Right renal pelvis (tissue), 4 donors: ENCODE data around the gene APC2. TPM values are rescaled to one million over a fixed set of nuclear protein-coding genes. Genes with fewer than 3 reads are reported as not detected.
"Not testable (repeated sequence)": the region's sequence is repeated elsewhere in the genome, so short reads cannot be mapped to it uniquely, and the experiment has no call there.

ENCODE experiments used
- DNase-seq, 4 donors: peaks; one replicate each; pipeline ENCODE4 v3.0.0-alpha.2; 2013; ENCODE audit warnings: low read depth in 4 of 4, low spot score in 3 of 4, missing footprints in 1 of 4
- polyA plus RNA-seq, 4 donors: library from polyadenylated mRNA; unstranded; fragments of 120-200 nt; gene quantifications; one replicate each; pipeline ENCODE4 v1.2.1, GENCODE V29; 2013; ENCODE audit not compliant: insufficient read length in 4 of 4

APC2 gene
- polyA plus RNA-seq, 4 donors = 0.97 to 1.8 (median 1.5) TPM

GRCh38 chr19:1475751-1476437, 26.0 kb downstream of the APC2 start:
- DNase-seq = no peak

GRCh38 chr19:1477056-1477455, 27.1 kb downstream of the APC2 start:
- not testable (repeated sequence) for DNase-seq

DNA sequence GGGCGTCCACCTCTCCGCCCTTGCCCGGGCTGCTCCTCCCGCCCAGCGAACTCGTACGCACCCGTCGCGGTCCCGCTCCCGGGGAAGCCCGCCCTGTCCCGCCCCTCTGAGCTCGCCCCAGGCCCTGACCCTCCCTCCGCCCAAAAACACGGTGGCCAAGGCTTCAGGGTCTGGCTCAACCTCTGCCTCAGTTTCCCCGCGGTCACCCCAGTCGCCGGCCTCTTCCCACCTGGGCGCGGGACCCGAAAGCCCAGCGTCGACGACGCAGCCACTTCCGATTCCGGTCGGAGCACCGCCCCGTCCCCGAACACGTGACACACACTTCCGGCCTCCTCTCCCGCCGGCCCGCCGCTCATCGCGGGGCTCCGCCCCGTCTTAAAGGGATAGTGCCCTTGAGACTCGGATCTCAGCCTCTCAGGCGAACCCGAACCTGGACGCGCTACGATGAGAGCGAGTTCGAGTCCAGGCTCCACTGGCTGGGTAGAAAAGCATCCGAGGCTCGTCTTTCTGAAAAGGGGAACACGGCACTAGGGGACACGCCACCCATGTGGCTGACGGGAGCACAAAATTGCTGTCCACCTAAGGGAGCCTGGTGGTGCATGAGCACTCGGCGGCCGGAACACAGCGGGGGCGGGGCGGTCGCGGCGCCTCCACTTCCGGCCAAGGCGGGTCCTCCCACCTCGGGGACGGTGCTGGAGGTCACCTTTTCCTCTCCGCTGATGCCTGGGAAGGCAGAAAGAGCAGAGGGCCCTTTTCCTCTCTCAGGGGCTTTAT, 29.2 kb downstream of the APC2 start, which contains the start of gene C19orf25:
Gene C19orf25, minus strand, starts transcription at position 282 of the 774 bp plus-strand sequence. CDS start 312 bp downstream, outside the sequence.
- peak; percentile 84 to 87 (median 86) for DNase-seq

DNA sequence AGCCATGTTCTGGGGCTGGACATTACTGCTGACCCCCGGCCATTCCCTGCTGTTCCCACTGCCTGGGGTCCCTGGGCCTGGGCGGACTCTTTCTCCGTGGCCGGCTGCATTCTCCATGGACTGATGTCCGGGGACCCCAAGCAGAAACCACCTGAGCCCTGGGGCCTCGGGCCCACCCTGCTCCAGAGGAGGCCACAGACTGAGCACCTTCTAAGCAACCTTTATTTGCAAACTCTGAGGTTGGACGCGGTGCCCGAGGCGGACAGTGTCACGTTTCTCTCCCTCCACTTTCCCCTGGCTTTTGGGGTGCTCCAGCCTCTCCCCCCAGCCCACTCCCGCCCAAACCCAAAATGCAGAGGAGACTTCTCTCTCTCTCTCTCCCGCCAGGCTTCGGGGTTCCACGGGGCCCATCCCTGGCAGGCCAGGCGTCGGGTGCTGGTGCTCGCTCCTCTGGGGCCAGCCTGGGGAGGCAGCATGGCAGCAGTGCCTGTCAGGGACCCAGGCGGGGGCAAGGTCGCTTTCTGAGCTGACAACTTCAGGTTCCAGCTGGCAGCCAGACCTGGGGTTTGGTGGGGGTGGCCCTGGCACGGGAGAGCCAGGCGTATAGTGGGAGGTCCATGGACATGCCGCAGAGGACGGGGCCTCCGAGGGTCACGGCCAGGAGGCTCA, 31.4 kb downstream of the APC2 start:
- no peak for DNase-seq

GRCh38 chr19:1481893-1482360, 32.0 kb downstream of the APC2 start:
- DNase-seq = no peak

DNA sequence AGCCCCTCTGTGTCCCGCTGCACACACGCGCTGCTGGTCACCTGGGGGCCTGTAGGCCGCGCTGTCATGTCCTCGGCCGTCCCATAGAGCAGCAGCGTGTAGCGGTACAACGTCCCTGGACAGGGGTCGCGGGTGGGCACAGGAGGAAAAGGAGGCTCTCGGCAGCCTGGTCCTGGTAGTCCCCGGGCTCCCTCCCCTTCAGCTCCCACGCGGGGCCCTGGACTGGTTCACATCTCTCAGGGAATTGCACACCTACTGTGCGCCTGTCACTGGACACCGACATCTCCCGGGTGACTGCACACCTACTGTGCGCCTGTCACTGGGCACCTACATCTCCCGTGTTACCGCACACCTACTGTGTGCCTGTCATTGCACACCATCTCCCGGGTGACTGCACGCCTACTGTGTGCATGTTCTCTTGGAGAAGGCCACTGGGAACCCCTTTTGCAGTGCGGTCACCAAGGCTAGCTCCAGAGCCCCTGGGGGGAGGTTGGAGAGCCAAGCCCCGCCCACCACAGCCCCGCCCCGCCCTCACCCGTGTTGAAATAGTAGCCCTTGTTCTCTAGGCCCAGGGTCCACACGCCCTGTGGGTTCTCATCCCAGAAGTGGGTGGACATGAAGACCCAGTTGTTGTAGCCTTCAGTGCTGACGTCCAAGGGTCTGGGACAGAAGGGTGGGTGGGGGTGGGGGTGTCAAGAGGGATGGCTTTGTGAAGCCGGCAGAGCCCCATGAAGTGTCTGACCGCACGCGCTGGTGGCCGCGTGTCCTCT, 32.6 kb downstream of the APC2 start:
- DNase-seq = no peak

- no peak for DNase-seq
These were observed 33.4 kb downstream of the APC2 start for GRCh38 chr19:1483131-1483978.

GRCh38 chr19:1483979-1484428, 34.1 kb downstream of the APC2 start:
- no peak for DNase-seq

GRCh38 chr19:1486720-1487575, 37.0 kb downstream of the APC2 start:
- DNase-seq = no peak

GRCh38 chr19:1487576-1488281, 37.8 kb downstream of the APC2 start:
- DNase-seq = no peak

DNA sequence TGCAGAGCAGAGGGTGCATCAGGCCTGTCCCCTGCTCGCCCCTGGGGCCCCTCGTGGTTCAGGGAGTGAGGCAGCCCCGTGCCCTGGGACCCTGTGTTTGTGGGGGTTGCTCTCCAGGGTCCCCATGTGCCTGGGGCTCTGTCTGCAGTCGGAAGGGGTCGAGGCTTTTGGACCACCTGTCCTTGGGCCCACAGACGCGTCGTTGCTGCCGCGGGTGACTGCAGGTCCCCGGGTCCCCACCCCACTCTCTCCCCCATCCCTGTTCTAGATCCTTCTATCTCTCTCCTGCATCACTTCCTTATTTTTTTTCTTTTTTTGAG, 38.3 kb downstream of the APC2 start:
- no peak for DNase-seq

DNA sequence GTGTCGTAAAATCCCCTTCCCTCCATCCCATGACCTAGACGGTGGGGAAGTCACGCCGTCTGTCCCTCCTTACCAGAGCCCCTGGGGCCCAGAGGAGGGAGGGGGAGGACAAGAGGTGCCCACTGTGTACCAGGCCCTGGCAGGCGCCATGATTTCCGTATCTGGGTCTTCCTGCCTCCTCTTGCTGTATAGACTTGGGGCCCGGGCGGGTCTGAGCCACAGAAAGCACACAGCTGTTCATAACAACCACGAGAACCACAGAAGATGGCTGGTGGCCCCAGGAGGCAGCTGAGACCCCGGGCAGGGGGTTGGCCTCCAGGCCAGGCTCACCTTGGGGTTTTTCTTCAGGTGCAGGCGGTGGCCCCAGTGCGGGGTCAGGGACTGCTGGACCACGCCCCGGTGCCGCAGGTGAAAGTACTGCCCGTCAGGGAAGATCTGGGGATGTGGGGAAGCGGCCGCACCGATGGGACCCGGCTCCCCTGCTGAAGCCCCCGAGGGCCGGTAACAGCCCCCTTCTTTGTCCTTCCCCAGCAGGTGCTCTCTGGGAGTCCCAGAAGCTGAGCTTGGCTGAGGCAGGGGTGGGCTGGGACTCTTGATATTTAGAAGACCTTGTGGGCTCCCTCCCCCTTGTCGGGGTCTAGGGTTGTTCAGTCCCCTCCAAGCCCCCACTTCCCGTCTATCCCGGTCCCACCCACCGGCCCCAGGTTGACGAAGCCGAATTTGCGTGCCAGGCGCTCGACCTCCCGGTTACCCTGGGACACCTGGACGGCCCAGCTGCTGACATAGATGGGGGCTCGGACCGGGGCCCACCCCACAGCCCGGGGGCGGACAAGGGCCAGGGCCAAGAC, 39.8 kb downstream of the APC2 start:
- no peak for DNase-seq

DNA sequence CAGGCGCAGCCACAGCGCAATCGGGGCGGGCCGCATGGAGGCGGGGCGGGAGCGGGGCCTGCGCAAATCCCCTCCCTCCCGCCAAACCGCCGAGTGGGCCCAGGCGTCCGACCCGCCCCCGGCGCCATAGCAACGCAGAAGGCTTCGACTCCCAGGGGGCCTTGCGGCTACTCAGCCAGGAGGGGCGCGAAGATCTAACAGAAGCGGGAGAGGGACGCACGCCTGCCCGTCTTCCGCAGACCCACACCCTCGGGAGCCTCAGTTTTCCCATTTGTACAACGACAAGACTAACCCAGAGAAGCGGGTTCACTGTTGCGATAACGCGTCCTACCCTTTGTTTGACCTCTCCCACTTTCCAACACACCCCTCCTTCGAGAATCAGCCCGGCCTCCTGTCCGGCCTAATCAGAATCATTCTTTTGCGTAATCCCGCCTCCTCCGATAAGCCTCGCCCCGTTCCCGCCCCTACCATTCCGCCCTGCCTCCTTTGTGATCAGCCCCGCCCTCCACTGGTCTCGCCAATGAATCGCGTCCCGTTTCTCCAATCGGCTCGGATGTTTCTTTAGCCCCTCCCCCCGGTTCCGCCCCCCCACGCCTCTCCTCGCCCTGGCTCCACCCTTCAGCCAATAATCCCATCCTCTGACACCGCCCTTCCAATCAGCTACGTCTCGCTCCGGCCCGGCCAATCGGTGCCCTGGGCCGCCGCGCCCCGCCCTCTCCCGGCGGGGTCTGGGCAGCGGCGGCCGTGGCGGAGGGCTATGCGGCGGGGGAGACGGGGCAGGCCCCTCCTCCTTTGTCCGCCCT, 40.6 kb downstream of the APC2 start, which contains the start of gene PCSK4:
Gene PCSK4, minus strand, starts transcription at position 40 of the 803 bp plus-strand sequence. Its CDS starts 4 bp downstream, at position 36.
- peak; percentile 95 to 99 (median 96) for DNase-seq

DNA sequence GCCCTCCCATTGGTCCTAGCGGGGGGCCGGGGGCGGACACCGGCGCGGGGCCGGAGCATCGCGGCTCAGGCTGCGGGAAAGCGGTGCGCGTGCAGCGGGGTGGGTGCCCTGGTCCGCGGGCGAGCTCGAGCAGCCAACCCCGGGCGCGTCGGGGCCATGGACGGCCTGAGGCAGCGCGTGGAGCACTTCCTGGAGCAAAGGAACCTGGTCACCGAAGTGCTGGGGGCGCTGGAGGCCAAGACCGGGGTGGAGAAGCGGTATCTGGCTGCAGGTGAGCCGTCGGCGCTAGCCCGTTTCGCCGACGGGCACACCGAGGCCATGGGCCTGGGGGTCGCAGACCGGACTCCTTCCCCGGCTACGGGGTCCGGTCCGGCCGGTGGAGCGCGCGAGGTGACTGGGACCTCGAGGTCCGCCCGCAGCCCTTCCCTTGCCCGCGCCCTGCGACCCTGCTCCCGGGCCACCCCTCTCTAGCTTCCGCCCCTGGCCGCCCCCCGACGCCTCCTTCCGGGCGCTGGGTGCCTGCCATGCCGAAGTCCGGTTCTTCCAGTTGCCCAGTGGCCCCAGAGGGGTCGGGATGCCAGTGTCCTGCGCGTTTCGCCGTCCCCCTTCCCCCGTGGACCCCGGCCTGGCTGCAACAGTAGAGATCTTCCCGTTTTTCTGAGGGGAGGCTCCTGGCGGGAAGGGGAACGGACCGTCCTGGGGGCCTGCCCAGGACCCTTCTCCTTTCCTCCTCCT, 41.4 kb downstream of the APC2 start, which contains the start of gene REEP6:
Gene REEP6, plus strand, starts transcription at position 68 of the 735 bp plus-strand sequence. Its CDS starts 89 bp downstream, at position 157.
- DNase-seq = no peak

- DNase-seq = no peak
These were observed 41.9 kb downstream of the APC2 start for GRCh38 chr19:1491849-1492170.
